SK-N-SH (cell line): ENCODE results near the gene ZC3H18. TPM values are rescaled to one million over a fixed set of nuclear protein-coding genes. Genes with fewer than 3 reads are reported as not detected.
A peak's percentile ranks its signal among the peaks of the same experiment; 100 is the strongest.

Experiments used
- CTCF ChIA-PET: fragments of 300-600, 350-600 bp; formaldehyde crosslinking; extraction: SDS; loops from one replicate; lab custom pipeline; 2021; lab: Yijun Ruan, JAX
- POLR2A ChIA-PET: fragments of 350-600 bp; sonication (Branson Sonifier 250); formaldehyde crosslinking; extraction: SDS; loops from one replicate; lab custom pipeline; 2020; ENCODE audit warnings: antibody characterized with exemption, inconsistent platforms; lab: Yijun Ruan, JAX
- DNase-seq: peaks from one replicate; pipeline ENCODE4 v3.0.0; 2012
- H2AFZ ChIP-seq: fragments of 200-600 bp; sonication (generic); 2 replicates; pipeline ENCODE4 v1.8.1; 2016; ENCODE audit warnings: antibody characterized with exemption, mild to moderate bottlenecking, low read depth
- H3F3A ChIP-seq: fragments of 200-600 bp; sonication (generic); replicated peaks from 2 replicates; pipeline ENCODE3; 2016; ENCODE audit warnings: antibody characterized with exemption, mild to moderate bottlenecking; ENCODE audit not compliant: insufficient read depth
- H3K27ac ChIP-seq, 2 experiments: fragments of 200-500 bp in 1 of 2; fragments of 200-600 bp in 1 of 2; sonication (Bioruptor generic) in 1 of 2; sonication (generic), shearing (Covaris generic) in 1 of 2; 2 replicates each; pipeline versions ENCODE4 v1.5.1 to v1.6.1; 2014 to 2016; ENCODE audit warnings: low read depth in 2 of 2, inconsistent platforms in 1 of 2, low read length in 1 of 2, mild to moderate bottlenecking in 1 of 2, mixed read lengths in 1 of 2
- H3K27me3 ChIP-seq: fragments of 200-600 bp; sonication (generic), shearing (Covaris generic); 2 replicates; pipeline ENCODE4 v1.6.1; 2016; ENCODE audit warnings: mixed run types; ENCODE audit not compliant: insufficient read depth
- H3K36me3 ChIP-seq, 2 experiments: fragments of 200-500 bp in 1 of 2; fragments of 200-600 bp in 1 of 2; sonication (Bioruptor generic) in 1 of 2; sonication (generic) in 1 of 2; replicated peaks in 1 of 2; 2 replicates each; pipeline versions ENCODE3 to v1.5.1; 2014 to 2016; ENCODE audit warnings: low read length in 1 of 2, mild to moderate bottlenecking in 1 of 2; ENCODE audit not compliant: insufficient read depth in 2 of 2, control insufficient read depth in 1 of 2
- H3K4me1 ChIP-seq, 2 experiments: fragments of 200-500 bp in 1 of 2; fragments of 200-600 bp in 1 of 2; sonication (Bioruptor generic) in 1 of 2; sonication (generic), shearing (Covaris generic) in 1 of 2; 2 replicates each; pipeline versions ENCODE4 v1.5.1 to v1.6.1; 2014 to 2016; ENCODE audit warnings: low read depth in 1 of 2, low read length in 1 of 2, mixed run types in 1 of 2; ENCODE audit not compliant: insufficient read depth in 2 of 2, control insufficient read depth in 1 of 2
- H3K4me2 ChIP-seq: fragments of 200-600 bp; sonication (generic), shearing (Covaris generic); 2 replicates; pipeline ENCODE4 v1.6.1; 2017; ENCODE audit warnings: mixed run types
- H3K4me3 ChIP-seq, 2 experiments: fragments of 200-500 bp in 1 of 2; fragments of 200-600 bp in 1 of 2; sonication (Bioruptor generic) in 1 of 2; sonication (generic), shearing (Covaris generic) in 1 of 2; 2 replicates each; pipeline versions ENCODE4 v1.5.1 to v1.8.1; 2014 to 2016; ENCODE audit warnings: low read depth in 2 of 2, inconsistent platforms in 1 of 2, low read length in 1 of 2, mild to moderate bottlenecking in 1 of 2, mixed read lengths in 1 of 2, moderate library complexity in 1 of 2
- H3K79me2 ChIP-seq: fragments of 200-600 bp; sonication (generic); 2 replicates; pipeline ENCODE4 v1.8.1; 2017; ENCODE audit warnings: mild to moderate bottlenecking; ENCODE audit not compliant: insufficient read depth
- H3K9ac ChIP-seq: fragments of 200-600 bp; sonication (generic); 2 replicates; pipeline ENCODE4 v1.6.1; 2017; ENCODE audit warnings: mixed run types
- H3K9me2 ChIP-seq: fragments of 200-600 bp; sonication (generic); 2 replicates; pipeline ENCODE4 v1.6.1; 2017; ENCODE audit warnings: mixed run types
- H3K9me3 ChIP-seq: fragments of 200-600 bp; sonication (generic); 2 replicates; pipeline ENCODE4 v1.6.1; 2017; ENCODE audit warnings: mixed run types, mild to moderate bottlenecking, moderate library complexity
- H4K20me1 ChIP-seq: fragments of 200-600 bp; sonication (generic); 2 replicates; pipeline ENCODE4 v1.6.1; 2017; ENCODE audit warnings: mild to moderate bottlenecking, mixed run types; ENCODE audit not compliant: insufficient read depth
- CTCF ChIP-seq: fragments of 200-600 bp; sonication (generic); IDR thresholded peaks from 2 replicates; pipeline ENCODE4 v1.6.1; 2017; ENCODE audit warnings: antibody characterized with exemption, mild to moderate bottlenecking, moderate library complexity
- ELF1 ChIP-seq: IDR thresholded peaks from 2 replicates; pipeline ENCODE4 v1.4.0; 2012
- EP300 ChIP-seq, 2 experiments: IDR thresholded peaks; 2 replicates each; pipeline versions ENCODE4 v1.4.0 to v1.6.1; 2012; ENCODE audit warnings: borderline replicate concordance in 1 of 2, low read depth in 1 of 2, low read length in 1 of 2
- EZH2phosphoT487 ChIP-seq: fragments of 200-600 bp; sonication (generic); IDR thresholded peaks from 2 replicates; pipeline ENCODE4 v1.6.1; 2017; ENCODE audit warnings: low read depth, mixed run types, mild to moderate bottlenecking, antibody characterized with exemption, moderate library complexity, borderline replicate concordance
- FOSL2 ChIP-seq: IDR thresholded peaks from 2 replicates; pipeline ENCODE4 v1.4.0; 2012; ENCODE audit warnings: low read depth, mild to moderate bottlenecking, moderate library complexity, borderline replicate concordance
- FOXJ3 ChIP-seq: sonication (generic); formaldehyde crosslinking; IDR thresholded peaks from 2 replicates; pipeline ENCODE4 v1.5.1; 2020; ENCODE audit warnings: mild to moderate bottlenecking, missing genetic modification reagents
- GATA2 ChIP-seq: sonication (generic); formaldehyde crosslinking; IDR thresholded peaks from 2 replicates; pipeline ENCODE4 v1.5.0; 2020; ENCODE audit warnings: mild to moderate bottlenecking, missing genetic modification reagents
- IRF3 ChIP-seq: fragments of 150-350 bp; IDR thresholded peaks from 2 replicates; pipeline ENCODE4 v1.6.1; 2016; ENCODE audit warnings: mild to moderate bottlenecking, low read depth, low read length
- JUND ChIP-seq: IDR thresholded peaks from 2 replicates; pipeline ENCODE4 v1.4.0; 2012
- MEF2A ChIP-seq: IDR thresholded peaks from 2 replicates; pipeline ENCODE4 v1.4.0; 2012; ENCODE audit warnings: low read depth, borderline replicate concordance
- MXI1 ChIP-seq: IDR thresholded peaks from 2 replicates; pipeline ENCODE4 v1.6.1; 2012; ENCODE audit warnings: mild to moderate bottlenecking, low read depth, low read length, improper control_type of control experiment
- RCOR1 ChIP-seq: fragments of 150-350 bp; IDR thresholded peaks from 2 replicates; pipeline ENCODE4 v1.6.1; 2017; ENCODE audit warnings: antibody characterized with exemption, low read length
- RFX5 ChIP-seq: IDR thresholded peaks from 2 replicates; pipeline ENCODE4 v1.6.1; 2012; ENCODE audit warnings: mild to moderate bottlenecking, improper control_type of control experiment, low read length
- SMC3 ChIP-seq: IDR thresholded peaks from 2 replicates; pipeline ENCODE4 v1.6.1; 2012; ENCODE audit warnings: low read depth, low read length, improper control_type of control experiment
- TAF1 ChIP-seq: IDR thresholded peaks from 2 replicates; pipeline ENCODE4 v1.6.1; 2012; ENCODE audit warnings: low read depth, mild to moderate bottlenecking, low read length, moderate library complexity, borderline replicate concordance
- TCF12 ChIP-seq: IDR thresholded peaks from 2 replicates; pipeline ENCODE4 v1.4.0; 2012
- TEAD4 ChIP-seq: IDR thresholded peaks from 2 replicates; pipeline ENCODE4 v1.4.0; 2012; ENCODE audit warnings: mild to moderate bottlenecking, borderline replicate concordance; ENCODE audit not compliant: insufficient read depth
- USF1 ChIP-seq: IDR thresholded peaks from 2 replicates; pipeline ENCODE4 v1.4.0; 2012; ENCODE audit warnings: low read depth, borderline replicate concordance
- ZBTB33 ChIP-seq: IDR thresholded peaks from 2 replicates; pipeline ENCODE4 v1.4.0; 2012; ENCODE audit warnings: low read depth, borderline replicate concordance
- WGBS: methylation state at CpG from one replicate; pipeline ENCODE4 v1.1.6; 2017; ENCODE audit warnings: low lambda C conversion rate; 5-methylcytosine and 5-hydroxymethylcytosine counted together
- polyA plus RNA-seq, 3 experiments: library from polyadenylated mRNA; depleted of rRNA; stranded (reverse); fragments of >200 nt; gene quantifications; 2 replicates each; pipeline ENCODE4 v1.2.3, GENCODE V29; 2012

ZC3H18 gene
- polyA plus RNA-seq, 1 of the 3 experiments (the other 2 are of a cell fraction): 32.7 TPM

GRCh38 chr16:88556294-88556988 lies 13.8 kb upstream of the ZC3H18 start:
- Histone ChIP-seq H3K9me2 (no peaks in the 10 kb centered on the region), H3K4me3 (no peak overlapping the region), H3K9ac (no peak overlapping the region), H2AFZ (no peak overlapping the region), H3K9me3 (no peaks in the 10 kb centered on the region), H3F3A (no peaks in the 10 kb centered on the region), H3K27me3 (peaks cover 16% of the 10 kb centered on the region; the same call in 1 of the 2 replicates), H3K79me2 (no peaks in the 10 kb centered on the region), H3K27ac (no peak overlapping the region), H3K4me2 (no peak overlapping the region), H3K4me1 (peaks cover 0 to 5% of the 10 kb centered on the region in 2 experiments; a peak in 1 of 4 replicates), H4K20me1 (peaks cover 3% of the 10 kb centered on the region; the same call in 1 of the 2 replicates), H3K36me3 (no peaks in the 10 kb centered on the region)
- 67% methylated on average over 11 of the region's 15 CpGs for WGBS
- ChIA-PET CTCF (interaction anchor here (0.6 to 1.6 kb wide), 2 partner anchors 28 to 542 kb away, joined by 4 read pairs; no protein-coding TSS in a partner anchor), POLR2A (no interaction called here)
- DNase-seq: no peak
- TF ChIP-seq GATA2 (CRISPR knock-in tag) (no peak), EZH2phosphoT487 (no peak), IRF3 (no peak), TCF12 (no peak), MEF2A (no peak), TEAD4 (no peak), FOSL2 (no peak)

GRCh38 chr16:88558457-88559442 lies 11.5 kb upstream of the ZC3H18 start:
- 8% methylated on average over 17 of the region's 45 CpGs for WGBS
- CTCF ChIA-PET: interaction anchor here (0.6 to 6.4 kb wide), 19 partner anchors 10 to 598 kb away, joined by 3 to 52 read pairs (median 3); partner anchors contain the start of genes MVD and ZC3H18
- TF ChIP-seq SMC3 (no peak), FOXJ3 (CRISPR knock-in tag) (no peak), JUND (no peak), ZBTB33 (no peak), EP300 (IDR thresholded peaks at IDR 0.05; ENCODE audit: borderline replicate concordance in 1 of 2, low read depth in 1 of 2, low read length in 1 of 2) (no peak), TEAD4 (no peak), ELF1 (no peak), MXI1 (no peak), GATA2 (CRISPR knock-in tag) (no peak), CTCF (peak; percentile 59), RFX5 (no peak), TAF1 (no peak), RCOR1 (no peak), USF1 (no peak)

More at GRCh38 chr16:88558457-88559442, 11.5 kb upstream of the ZC3H18 start:
- H3K9me2 ChIP-seq: no peaks in the 10 kb centered on the region
- no peak overlapping the region for H3K27ac ChIP-seq
- H4K20me1 ChIP-seq: peaks cover 4% of the 10 kb centered on the region; the same call in 1 of the 2 replicates
- no peak overlapping the region for H3K9ac ChIP-seq
- no peaks in the 10 kb centered on the region for H3K79me2 ChIP-seq
- peak overlapping the region; percentile 73 for H3K4me2 ChIP-seq
- H3K9me3 ChIP-seq: no peaks in the 10 kb centered on the region
- POLR2A ChIA-PET: no interaction called here
- H2AFZ ChIP-seq: no peak overlapping the region
- H3K36me3 ChIP-seq: no peaks in the 10 kb centered on the region
- H3K4me1 ChIP-seq: peaks cover 0 to 8% of the 10 kb centered on the region in 2 experiments; a peak in 1 of 4 replicates
- no peaks in the 10 kb centered on the region for H3F3A ChIP-seq
- peaks cover 16% of the 10 kb centered on the region; the same call in 1 of the 2 replicates for H3K27me3 ChIP-seq
- H3K4me3 ChIP-seq: peak overlapping the region in 1 of 2 experiments; percentile 4; a peak in 1 of 4 replicates
- peak; percentile 86 for DNase-seq
